Activated CD4-positive, alpha-beta memory T cell treated with anti-CD3 and anti-CD28 coated beads for 36 hours (primary cell): ENCODE data around the gene FAM227B. TPM values are rescaled to one million over a fixed set of nuclear protein-coding genes. Genes with fewer than 3 reads are reported as not detected.

ENCODE experiments used
- CTCF ChIA-PET: fragments of 350-600 bp; sonication (Branson Sonifier 250); formaldehyde crosslinking; loops from one replicate; lab custom pipeline; 2021; ENCODE audit warnings: antibody characterized with exemption, inconsistent platforms; lab: Charles Lee
- POLR2A ChIA-PET: fragments of 350-600 bp; sonication (Branson Sonifier 250); formaldehyde crosslinking; loops from one replicate; lab custom pipeline; 2021; ENCODE audit warnings: antibody characterized with exemption; lab: Charles Lee
- DNase-seq: peaks from one replicate; pipeline ENCODE4 v3.0.0-alpha.2; 2020
- H3K27ac Mint-ChIP-seq: one replicate; pipeline ENCODE4 v1.8.0; 2021; ENCODE audit warnings: mixed read lengths
- H3K27me3 Mint-ChIP-seq: one replicate; pipeline ENCODE4 v1.8.0; 2021; ENCODE audit warnings: mixed read lengths
- H3K36me3 Mint-ChIP-seq: one replicate; pipeline ENCODE4 v1.8.0; 2021; ENCODE audit warnings: mixed read lengths
- H3K4me1 Mint-ChIP-seq: one replicate; pipeline ENCODE4 v1.8.0; 2021; ENCODE audit warnings: low read depth, mixed read lengths
- H3K4me3 Mint-ChIP-seq: one replicate; pipeline ENCODE4 v1.8.0; 2021; ENCODE audit warnings: mild to moderate bottlenecking, mixed read lengths
- H3K9me3 Mint-ChIP-seq: one replicate; pipeline ENCODE4 v1.8.0; 2021; ENCODE audit warnings: mixed read lengths
- intact Hi-C: fragments of 100-400 bp; cut with micrococcal nuclease; formaldehyde crosslinking; loops from one replicate; pipeline ENCODE4 v1.15.1; 2023
- total RNA-seq, 2 experiments: library from RNA; stranded (reverse); gene quantifications; one replicate each; pipeline ENCODE4 v1.2.3, GENCODE V29; 2021

FAM227B gene
- total RNA-seq, 2 experiments from 2014 or later = 2.8 to 3.8 TPM

DNA sequence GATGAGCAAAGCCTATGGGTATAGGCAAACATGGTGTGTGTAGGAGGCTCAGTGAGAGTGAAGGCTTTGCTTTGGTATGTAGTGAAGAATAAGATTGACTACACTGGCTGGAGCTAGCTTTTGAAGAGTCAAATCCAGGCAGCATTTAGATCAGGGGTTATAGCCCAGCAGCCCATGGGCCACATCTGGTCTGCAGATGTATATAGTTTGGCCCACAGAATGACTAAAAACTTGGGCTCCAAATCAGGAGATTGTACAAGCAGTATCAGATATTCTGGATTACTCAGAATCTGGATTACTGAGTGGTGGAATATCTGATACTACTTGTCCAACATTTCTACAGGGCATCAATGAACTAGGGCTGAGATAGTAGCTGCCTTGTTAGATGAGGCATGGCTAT lies 290.5 kb downstream of the FAM227B start:
- Mint-ChIP-seq H3K27ac (no peak overlapping the region), H3K27me3 (no peaks in the 10 kb centered on the region), H3K9me3 (no peaks in the 10 kb centered on the region), H3K4me1 (no peaks in the 10 kb centered on the region), H3K4me3 (no peak overlapping the region), H3K36me3 (peaks cover 15% of the 10 kb centered on the region)
- CTCF ChIA-PET = no interaction called here
- no peak for DNase-seq
- intact Hi-C loops = no loop called here
- POLR2A ChIA-PET = no interaction called here

DNA sequence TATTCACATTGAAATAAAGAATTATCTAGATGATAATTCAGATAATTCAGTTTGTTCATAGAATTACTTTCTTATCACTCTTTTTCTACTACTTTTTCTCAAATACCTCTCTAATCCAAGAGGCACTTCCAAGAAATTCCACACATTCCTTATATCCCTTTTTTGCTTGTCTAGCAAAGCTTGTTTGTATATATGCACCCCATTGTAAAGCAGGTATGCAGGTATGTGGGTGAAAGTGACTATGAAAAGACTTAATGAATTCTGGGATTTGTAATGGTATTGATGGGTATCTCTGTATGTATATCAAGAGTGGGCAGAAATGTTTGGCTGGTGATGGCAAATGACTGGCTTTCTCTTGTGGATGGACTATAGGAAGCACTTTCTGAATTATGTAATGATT lies 291.7 kb downstream of the FAM227B start:
- DNase-seq = no peak
- Mint-ChIP-seq H3K4me1 (no peaks in the 10 kb centered on the region), H3K36me3 (peaks cover 15% of the 10 kb centered on the region), H3K27ac (no peak overlapping the region), H3K4me3 (no peak overlapping the region), H3K9me3 (no peaks in the 10 kb centered on the region), H3K27me3 (no peaks in the 10 kb centered on the region)
- intact Hi-C loops = no loop called here
- POLR2A ChIA-PET = no interaction called here
- CTCF ChIA-PET = interaction anchor here (0.6 kb wide), 1 partner anchor 935 kb away, joined by 4 read pairs; no protein-coding TSS in a partner anchor

DNA sequence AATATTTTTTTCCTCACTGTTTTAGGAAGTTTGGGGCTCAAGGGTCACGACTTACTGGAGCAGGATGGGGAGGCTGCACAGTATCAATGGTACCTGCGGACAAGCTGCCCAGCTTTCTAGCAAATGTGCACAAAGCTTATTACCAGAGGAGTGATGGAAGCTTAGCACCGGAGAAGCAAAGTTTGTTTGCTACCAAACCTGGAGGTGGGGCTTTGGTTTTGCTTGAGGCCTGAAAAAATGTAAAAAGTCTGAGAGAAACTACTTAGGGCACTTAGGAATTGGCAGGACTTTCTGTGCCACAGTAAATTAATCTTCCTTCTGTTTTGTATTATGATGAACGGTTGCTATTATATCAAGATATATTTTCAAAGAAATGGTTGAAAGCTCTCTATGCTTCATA lies 292.7 kb downstream of the FAM227B start:
- CTCF ChIA-PET = no interaction called here
- H3K4me1 Mint-ChIP-seq = no peaks in the 10 kb centered on the region

DNA sequence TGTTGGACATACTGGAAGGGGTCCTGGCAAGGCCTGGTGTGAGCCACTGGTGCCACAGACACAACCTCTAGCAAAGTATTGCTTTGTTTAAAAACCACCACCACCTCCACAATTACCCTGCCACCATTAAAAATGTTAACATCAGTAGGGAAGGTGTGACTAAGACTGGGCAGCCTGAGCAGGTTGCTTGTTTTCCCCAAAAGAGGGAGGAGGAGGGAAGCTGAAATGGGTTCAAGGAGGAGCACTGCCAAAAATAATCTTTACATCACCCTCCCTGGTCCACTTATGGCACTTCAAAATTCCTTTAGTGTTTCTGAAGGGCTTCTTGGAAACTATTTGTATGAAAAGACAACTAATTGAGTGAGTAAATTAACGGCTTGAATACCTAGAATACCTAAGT lies 297.4 kb downstream of the FAM227B start:
- peaks cover 34% of the 10 kb centered on the region for H3K36me3 Mint-ChIP-seq
- intact Hi-C loops = no loop called here
- no peak overlapping the region for H3K4me3 Mint-ChIP-seq
- POLR2A ChIA-PET = no interaction called here
- H3K9me3 Mint-ChIP-seq = no peaks in the 10 kb centered on the region
- no peak for DNase-seq
- H3K4me1 Mint-ChIP-seq = no peaks in the 10 kb centered on the region
- H3K27ac Mint-ChIP-seq = no peak overlapping the region
- H3K27me3 Mint-ChIP-seq = no peaks in the 10 kb centered on the region
- CTCF ChIA-PET = no interaction called here

More for the DNA sequence above, 292.7 kb downstream of the FAM227B start:
- Mint-ChIP-seq H3K4me3 (no peak overlapping the region), H3K27ac (no peak overlapping the region), H3K9me3 (no peaks in the 10 kb centered on the region), H3K36me3 (peaks cover 18% of the 10 kb centered on the region), H3K27me3 (no peaks in the 10 kb centered on the region)
- intact Hi-C loops = no loop called here
- DNase-seq = no peak
- POLR2A ChIA-PET = no interaction called here

DNA sequence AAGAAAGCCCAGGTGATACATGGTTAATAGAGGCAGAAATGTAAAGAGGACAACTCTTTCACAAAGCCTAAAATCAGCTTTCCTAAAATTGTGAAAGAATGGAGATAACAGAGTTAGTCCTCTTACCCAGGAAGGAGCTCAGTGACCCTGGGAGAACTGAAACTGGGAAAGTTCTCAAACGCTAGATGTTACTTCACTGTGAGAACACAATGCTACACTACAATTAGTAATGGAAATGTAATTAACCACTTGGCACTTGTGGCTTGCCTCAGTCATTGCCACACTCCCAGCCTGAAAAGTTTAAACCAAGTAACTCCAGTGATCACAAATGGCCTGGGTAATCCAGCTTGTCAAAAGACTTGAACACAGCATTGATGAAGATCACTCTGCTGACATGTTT lies 300.3 kb downstream of the FAM227B start:
- no peaks in the 10 kb centered on the region for H3K27me3 Mint-ChIP-seq
- intact Hi-C loops = no loop called here
- no peak overlapping the region for H3K27ac Mint-ChIP-seq
- peaks cover 41% of the 10 kb centered on the region for H3K36me3 Mint-ChIP-seq
- POLR2A ChIA-PET = no interaction called here
- H3K9me3 Mint-ChIP-seq = no peaks in the 10 kb centered on the region
- H3K4me1 Mint-ChIP-seq = no peaks in the 10 kb centered on the region
- DNase-seq = no peak
- no peak overlapping the region for H3K4me3 Mint-ChIP-seq
- CTCF ChIA-PET = no interaction called here

DNA sequence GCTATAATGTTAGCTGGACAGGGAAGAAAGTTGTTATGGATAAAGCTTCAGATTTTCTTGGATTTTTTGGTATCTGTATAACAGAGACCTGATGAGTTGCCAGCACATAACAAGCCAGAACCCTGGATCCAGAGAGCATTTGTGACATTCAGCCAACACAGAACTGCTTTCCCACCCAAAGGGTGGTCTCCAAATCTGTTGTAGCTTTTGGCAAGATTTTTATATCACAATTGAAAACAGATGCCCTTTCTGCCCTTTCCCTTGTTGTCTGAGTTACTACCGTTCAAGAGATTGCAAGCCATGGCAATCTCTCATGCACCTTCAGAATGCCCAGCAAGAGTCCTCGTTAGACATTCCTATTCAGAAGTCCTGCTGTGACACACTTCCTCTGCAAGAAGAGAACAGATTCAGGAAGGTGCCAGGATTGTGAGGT lies 305.2 kb downstream of the FAM227B start:
- peaks cover 4% of the 10 kb centered on the region for H3K4me1 Mint-ChIP-seq
- ChIA-PET CTCF (no interaction called here), POLR2A (no interaction called here)
- H3K27ac Mint-ChIP-seq = no peak overlapping the region
- H3K36me3 Mint-ChIP-seq = peaks cover 40% of the 10 kb centered on the region
- intact Hi-C loops = no loop called here
- no peak for DNase-seq
- H3K9me3 Mint-ChIP-seq = no peaks in the 10 kb centered on the region
- H3K4me3 Mint-ChIP-seq = no peak overlapping the region
- no peaks in the 10 kb centered on the region for H3K27me3 Mint-ChIP-seq

DNA sequence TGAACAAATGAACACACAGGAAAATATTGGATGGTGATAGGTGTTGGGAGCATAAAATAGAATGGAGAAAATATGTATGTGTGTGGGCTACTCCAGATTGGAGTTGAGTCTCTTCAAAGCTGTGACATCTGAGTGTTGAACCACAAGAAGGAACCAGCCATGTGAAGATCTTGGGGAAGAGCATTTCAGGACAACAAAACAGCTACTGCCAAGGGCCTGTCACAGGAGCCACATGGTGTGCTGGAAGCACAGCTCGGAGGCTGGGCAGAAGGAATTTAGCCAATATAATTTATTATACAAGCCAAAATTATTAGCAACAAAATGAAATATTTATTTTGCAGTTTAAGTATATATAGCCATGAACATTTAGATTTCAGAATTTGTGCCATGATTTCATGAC lies 305.9 kb downstream of the FAM227B start:
- ChIA-PET CTCF (no interaction called here), POLR2A (no interaction called here)
- DNase-seq = no peak
- H3K27ac Mint-ChIP-seq = no peak overlapping the region
- H3K4me1 Mint-ChIP-seq = peaks cover 4% of the 10 kb centered on the region
- intact Hi-C loops = no loop called here
- H3K36me3 Mint-ChIP-seq = peaks cover 39% of the 10 kb centered on the region
- H3K9me3 Mint-ChIP-seq = no peaks in the 10 kb centered on the region
- no peaks in the 10 kb centered on the region for H3K27me3 Mint-ChIP-seq
- no peak overlapping the region for H3K4me3 Mint-ChIP-seq

DNA sequence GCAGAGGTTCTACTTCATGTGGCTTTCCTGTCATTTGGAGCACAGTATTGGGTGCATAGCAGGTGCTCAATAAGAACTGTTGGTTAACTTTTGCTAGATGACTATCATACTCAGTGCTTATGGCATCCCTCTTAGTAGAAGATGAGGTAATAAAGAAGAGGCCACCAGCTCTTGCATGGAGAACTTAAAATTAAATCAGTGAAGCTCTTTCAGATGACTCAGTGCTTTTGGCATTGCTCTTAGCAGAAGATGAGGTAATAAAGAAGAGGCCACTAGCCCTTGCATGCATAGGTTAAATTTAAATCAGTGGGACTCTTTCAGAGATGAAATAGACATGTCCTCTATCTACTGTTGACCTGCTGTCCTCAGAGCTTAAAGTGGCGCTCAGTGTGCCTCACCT lies 307.0 kb downstream of the FAM227B start:
- POLR2A ChIA-PET = no interaction called here
- no peaks in the 10 kb centered on the region for H3K9me3 Mint-ChIP-seq
- H3K4me1 Mint-ChIP-seq = peaks cover 4% of the 10 kb centered on the region
- intact Hi-C loops = no loop called here
- H3K27ac Mint-ChIP-seq = no peak overlapping the region
- CTCF ChIA-PET = no interaction called here
- H3K4me3 Mint-ChIP-seq = no peak overlapping the region
- H3K36me3 Mint-ChIP-seq = peaks cover 33% of the 10 kb centered on the region
- no peak for DNase-seq
- H3K27me3 Mint-ChIP-seq = no peaks in the 10 kb centered on the region

DNA sequence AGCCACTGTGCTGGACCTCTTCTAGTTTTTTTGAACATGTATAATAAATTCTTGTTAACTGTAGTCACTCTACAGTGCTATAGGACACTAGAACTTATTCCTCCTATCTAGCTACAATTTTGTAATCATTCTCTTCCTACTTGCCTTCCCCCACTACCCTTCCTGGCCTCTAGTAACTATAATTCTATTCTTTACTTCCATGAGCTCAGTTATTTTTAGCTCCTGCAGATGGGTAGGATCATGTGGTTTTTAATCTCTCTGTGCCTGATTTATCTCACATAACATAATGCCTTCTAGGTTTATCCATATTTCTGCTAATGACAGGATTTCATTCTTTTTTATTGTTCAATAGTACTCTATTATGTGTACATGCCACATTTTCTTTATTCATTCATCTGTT lies 310.7 kb downstream of the FAM227B start:
- POLR2A ChIA-PET = no interaction called here
- intact Hi-C loops = no loop called here
- Mint-ChIP-seq H3K4me3 (no peak overlapping the region), H3K4me1 (peaks cover 4% of the 10 kb centered on the region), H3K27ac (no peak overlapping the region), H3K36me3 (peaks cover 35% of the 10 kb centered on the region), H3K9me3 (no peaks in the 10 kb centered on the region), H3K27me3 (no peaks in the 10 kb centered on the region)
- CTCF ChIA-PET = interaction anchor here (0.7 kb wide), 1 partner anchor 63 kb away, joined by 3 read pairs; no protein-coding TSS in a partner anchor
- no peak for DNase-seq

DNA sequence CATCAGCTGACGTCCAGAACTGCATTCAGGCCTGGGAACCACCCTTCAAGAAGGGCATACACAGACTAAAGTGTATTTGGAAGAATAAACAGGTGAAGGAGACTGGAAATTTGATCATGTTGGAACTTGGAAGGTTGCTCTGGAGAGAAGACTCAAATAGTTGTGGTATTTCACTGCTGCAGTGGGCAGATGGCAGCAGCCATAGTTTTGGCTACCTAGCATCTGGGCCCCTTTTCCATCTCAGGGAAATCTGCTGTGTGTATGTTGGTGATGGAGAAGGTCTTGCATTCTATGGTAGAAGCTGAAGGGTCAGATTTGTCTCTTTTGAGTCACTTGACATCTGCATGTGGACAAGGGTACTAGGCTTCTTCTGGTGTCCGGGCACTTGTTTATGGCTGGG lies 311.9 kb downstream of the FAM227B start:
- Mint-ChIP-seq H3K27ac (no peak overlapping the region), H3K4me1 (peaks cover 4% of the 10 kb centered on the region), H3K36me3 (peaks cover 41% of the 10 kb centered on the region), H3K27me3 (no peaks in the 10 kb centered on the region), H3K4me3 (no peak overlapping the region), H3K9me3 (no peaks in the 10 kb centered on the region)
- DNase-seq = no peak
- ChIA-PET CTCF (no interaction called here), POLR2A (no interaction called here)
- intact Hi-C loops = no loop called here

DNA sequence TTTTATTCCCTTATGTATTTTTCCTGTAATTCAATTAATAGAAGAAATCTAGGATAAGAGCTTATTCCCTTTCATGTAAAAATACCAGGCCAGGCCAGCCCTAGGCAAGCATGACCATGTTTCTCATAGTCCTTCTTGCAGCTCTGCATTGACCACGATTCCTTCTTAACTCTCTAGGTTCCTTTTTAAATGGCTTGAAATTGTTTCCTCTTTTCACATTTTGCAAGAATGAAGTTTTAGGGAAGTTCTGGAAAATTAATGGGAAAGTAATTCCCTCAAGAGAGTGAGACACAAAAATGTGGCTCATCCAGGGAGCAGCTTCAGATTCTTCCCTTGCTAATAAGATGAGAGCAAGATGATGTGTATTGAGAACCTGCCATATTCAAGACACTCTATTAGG lies 314.1 kb downstream of the FAM227B start:
- DNase-seq = no peak
- intact Hi-C loops = no loop called here
- Mint-ChIP-seq H3K27me3 (no peaks in the 10 kb centered on the region), H3K4me3 (no peak overlapping the region), H3K27ac (no peak overlapping the region), H3K9me3 (no peaks in the 10 kb centered on the region), H3K36me3 (peaks cover 44% of the 10 kb centered on the region), H3K4me1 (peaks cover 4% of the 10 kb centered on the region)
- CTCF ChIA-PET = no interaction called here
- POLR2A ChIA-PET = no interaction called here

DNA sequence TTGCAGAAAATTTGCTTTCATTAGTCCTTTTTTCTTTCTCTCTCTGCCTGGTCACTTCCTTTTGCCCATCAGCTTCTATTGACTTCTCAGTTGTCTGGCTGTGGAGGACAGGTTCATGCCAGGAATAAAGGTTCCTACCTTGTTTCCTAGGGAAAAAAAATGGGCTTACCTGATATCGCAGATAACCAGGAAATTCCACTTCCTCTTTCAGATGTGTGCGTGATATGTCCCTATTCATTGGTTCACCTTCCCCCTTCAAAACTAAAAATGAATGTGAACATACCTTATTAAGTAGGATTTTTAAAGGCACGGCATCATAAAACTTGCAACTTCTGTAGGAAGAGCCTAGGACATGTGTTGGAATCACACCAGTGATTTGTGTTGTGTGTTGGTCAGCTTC lies 317.6 kb downstream of the FAM227B start:
- H3K27me3 Mint-ChIP-seq = no peaks in the 10 kb centered on the region
- H3K4me1 Mint-ChIP-seq = peaks cover 4% of the 10 kb centered on the region
- ChIA-PET CTCF (no interaction called here), POLR2A (no interaction called here)
- intact Hi-C loops = no loop called here
- H3K36me3 Mint-ChIP-seq = peaks cover 52% of the 10 kb centered on the region
- H3K9me3 Mint-ChIP-seq = no peaks in the 10 kb centered on the region
- no peak overlapping the region for H3K27ac Mint-ChIP-seq
- no peak for DNase-seq
- no peak overlapping the region for H3K4me3 Mint-ChIP-seq

DNA sequence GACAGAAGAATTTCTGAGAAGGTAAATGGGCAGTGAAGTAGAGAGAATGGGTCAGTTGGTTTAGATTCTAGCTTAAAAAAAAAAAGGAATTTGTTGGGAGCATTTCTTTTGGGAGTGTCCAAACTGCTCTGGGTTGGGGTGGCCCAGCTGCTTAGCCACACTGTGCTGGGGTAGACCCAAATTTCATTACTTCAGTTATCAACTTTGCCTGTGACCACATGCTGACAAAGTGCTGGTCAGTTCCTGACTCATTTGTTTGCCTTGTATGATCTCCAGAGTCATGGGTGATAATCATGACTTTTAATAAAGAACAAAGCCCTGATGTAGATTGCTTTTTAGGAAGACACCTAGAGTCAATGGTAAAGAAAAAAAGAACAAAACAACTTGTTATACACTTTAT lies 319.1 kb downstream of the FAM227B start:
- no peak for DNase-seq
- Mint-ChIP-seq H3K4me3 (no peak overlapping the region), H3K9me3 (no peaks in the 10 kb centered on the region), H3K4me1 (peaks cover 4% of the 10 kb centered on the region), H3K27me3 (no peaks in the 10 kb centered on the region), H3K27ac (no peak overlapping the region), H3K36me3 (peaks cover 53% of the 10 kb centered on the region)
- intact Hi-C loops = no loop called here
- ChIA-PET CTCF (no interaction called here), POLR2A (interaction anchor here (0.6 kb wide), 1 partner anchor 485 kb away, joined by 6 read pairs; no protein-coding TSS in a partner anchor)
